GM21447 (cell line): ENCODE measurements around the gene NKG7.
A peak's percentile ranks its signal among the peaks of the same experiment; 100 is the strongest.

Experiments used
- ATAC-seq: cut with Tn5 transposase; IDR thresholded peaks from one replicate; pipeline ENCODE4 v1.9.1; 2021; ENCODE audit not compliant: unreplicated experiment

The NKG7 gene

GRCh38 chr19:51364200-51365106 is 8.0 kb downstream of the NKG7 start:
- no peak for ATAC-seq

DNA sequence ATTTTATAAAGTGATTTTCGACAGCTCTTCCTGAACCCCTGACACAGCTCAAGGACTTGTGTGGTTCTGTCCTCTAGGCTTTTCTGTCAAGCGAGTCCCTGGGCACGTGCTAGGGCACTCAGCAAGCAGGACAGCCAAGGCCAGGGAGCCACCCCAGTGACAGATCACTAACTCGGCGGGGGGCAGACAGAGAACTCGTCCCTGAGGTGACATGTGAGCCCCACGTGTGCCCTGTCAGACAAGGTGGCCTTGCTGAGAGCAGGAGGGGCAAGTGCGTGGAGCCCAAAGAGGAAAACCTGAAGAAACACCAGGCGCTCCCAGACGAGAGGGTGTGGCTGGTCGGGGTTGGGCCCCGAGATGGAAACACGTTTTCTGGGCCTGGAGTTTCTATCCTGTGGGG is 11.2 kb downstream of the NKG7 start:
- ATAC-seq, result no peak

GRCh38 chr19:51359294-51359693 is 13.2 kb downstream of the NKG7 start:
- ATAC-seq, result no peak

- no peak for ATAC-seq
Measured at GRCh38 chr19:51357952-51358351, 14.5 kb downstream of the NKG7 start.

GRCh38 chr19:51356159-51356801 is 16.2 kb downstream of the NKG7 start:
- ATAC-seq, result no peak

GRCh38 chr19:51354742-51355148 is 17.7 kb downstream of the NKG7 start:
- ATAC-seq, result no peak

DNA sequence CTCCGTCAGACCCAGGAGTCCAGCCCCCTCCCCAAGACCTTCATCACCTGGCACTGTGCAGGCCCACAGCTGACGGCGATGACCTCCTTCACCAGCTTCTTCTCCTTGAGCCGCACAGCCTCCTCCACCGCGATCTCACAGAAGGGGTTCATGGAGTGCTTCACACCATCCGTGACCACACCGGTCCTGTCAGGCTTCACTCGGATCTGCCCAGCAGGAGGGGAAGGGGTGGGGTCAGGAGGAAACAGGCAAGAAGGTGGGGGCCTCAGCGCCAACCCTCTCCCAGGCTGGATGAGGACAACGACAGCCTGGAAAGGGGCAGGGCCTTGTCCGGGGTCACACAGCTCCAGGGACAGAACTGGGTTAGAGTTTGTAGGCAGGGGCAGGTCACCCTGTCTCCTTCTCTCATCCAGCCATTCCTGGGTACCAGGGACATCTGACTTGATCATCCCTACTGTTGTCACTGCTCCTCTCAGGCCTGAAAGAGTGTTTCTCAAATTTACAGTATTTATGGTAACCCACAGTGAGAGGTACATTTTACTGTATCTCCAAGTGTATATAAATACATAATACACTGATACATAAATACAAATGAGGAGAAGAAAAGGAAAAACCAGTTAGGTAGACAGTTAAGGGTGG is 18.2 kb downstream of the NKG7 start:
- no peak for ATAC-seq

DNA sequence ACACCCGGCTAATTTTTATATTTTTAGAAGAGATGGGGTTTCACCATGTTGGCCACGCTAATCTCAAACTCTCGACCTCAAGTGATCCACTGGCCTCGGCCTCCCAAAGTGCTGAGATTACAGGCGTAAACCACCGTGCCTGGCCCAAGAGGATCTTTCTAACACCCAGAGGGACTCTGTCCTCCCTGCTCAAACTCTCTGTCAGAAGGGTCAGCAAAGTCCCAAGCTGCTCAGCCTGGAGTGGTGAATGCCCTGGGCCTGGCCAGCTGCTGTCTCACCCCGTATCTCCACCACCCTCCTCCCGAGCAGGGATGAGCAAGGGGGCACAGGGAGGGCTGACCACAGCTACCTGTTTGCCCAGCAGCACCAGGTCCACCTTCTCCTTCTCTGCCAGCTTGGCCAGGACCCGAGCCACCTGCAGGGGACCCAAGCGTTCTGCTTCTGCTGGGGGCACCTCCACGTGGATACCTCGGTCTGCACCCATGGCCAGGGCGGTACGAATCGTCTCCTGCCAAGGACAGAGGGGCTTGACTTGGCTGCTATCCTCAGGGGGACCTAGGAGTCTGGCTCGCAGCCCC is 19.6 kb downstream of the NKG7 start:
- no peak for ATAC-seq

DNA sequence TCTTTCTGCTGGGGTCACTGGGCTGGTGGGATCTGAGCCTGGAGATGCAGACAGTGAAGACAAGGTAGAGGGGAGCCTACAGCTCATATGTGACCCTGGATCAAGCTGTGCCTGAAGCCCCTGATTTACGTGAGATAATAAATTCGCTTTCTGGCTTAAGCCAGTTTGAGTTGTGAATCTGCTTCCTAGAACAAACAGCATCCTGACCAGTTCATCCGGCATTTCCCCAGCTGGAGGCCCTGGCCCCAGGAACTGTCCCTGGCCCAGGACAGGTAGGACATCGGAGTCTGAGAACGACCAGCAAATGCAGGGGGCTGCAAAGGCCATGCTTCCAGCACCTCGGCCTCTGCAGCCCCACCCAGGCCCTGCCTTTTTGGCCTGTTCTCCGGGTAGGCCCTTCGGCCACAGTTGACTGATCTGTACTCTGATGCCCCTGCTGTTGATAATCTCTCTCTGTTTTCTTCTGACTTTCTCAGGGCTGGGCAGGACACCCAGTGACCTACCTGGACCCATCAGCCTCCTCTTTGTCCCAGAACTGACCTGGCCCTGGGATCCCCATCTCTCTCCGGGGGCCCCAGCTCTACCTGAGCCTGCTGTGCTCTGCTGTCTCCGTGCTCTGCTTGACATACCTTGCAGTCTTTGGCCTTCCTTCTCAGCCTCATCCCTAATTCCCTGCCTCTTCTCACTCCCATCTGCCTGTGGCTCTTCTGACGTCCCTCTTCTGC is 21.0 kb downstream of the NKG7 start:
- ATAC-seq, result no peak

DNA sequence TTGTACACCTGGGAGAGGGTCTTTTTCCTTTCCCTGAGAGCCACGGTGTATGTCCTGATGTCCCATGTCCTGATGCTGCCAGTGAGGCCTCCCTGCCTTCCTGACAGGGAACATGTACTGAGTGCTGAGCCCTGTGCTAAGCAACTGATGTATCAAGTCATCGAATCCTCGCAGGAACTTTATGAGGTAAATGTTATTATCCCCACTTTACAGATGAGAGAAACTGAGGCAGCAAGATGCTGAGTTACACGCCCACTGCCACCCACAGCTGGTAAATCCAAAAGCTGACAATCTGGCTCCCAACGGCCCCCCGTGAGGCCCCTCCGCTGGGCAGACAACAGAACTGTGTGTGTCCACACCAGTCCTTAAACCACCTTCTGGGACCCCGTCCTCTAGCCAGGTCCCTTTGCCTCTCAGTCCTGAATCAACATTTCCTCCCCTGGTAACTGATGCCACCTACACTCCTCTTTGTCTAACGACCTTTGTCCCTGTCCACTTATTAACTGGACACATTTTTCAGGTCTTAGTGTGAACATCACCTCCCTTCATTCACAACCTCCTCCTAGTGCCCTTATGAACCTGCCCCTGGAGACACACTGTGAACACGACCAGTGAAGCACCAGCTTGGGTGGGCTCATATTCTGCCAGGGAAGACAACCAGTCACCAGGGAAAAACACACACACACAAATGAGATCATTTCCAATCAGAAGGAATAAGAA is 25.1 kb downstream of the NKG7 start:
- ATAC-seq, result no peak

GRCh38 chr19:51346742-51347141 is 25.7 kb downstream of the NKG7 start:
- no peak for ATAC-seq

DNA sequence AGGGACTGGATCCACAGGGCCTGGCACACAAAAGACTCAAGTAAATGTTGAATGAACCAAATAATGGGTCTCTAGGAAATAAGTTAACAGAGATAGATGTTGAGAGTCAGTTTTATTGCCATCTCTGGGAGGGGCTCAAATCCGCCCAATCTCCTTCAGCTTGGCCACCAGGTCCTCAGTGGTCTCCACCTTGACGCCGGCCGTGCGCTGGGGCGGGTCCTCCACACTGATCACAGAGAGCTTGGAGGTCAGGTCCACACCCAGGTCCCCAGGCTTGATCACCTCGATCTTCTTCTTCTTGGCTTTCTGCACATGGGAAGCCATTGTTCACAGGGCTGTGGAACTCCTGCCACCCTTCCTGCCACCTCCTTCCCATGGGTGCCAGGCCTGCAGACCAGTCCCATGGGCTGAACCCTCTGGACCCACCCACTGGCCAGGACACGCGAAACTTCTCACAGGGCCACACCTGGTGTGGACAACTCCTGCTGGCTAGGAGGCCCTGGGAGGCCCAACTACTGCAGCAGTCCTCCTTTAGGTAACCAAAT is 27.3 kb downstream of the NKG7 start:
- ATAC-seq, result no peak

DNA sequence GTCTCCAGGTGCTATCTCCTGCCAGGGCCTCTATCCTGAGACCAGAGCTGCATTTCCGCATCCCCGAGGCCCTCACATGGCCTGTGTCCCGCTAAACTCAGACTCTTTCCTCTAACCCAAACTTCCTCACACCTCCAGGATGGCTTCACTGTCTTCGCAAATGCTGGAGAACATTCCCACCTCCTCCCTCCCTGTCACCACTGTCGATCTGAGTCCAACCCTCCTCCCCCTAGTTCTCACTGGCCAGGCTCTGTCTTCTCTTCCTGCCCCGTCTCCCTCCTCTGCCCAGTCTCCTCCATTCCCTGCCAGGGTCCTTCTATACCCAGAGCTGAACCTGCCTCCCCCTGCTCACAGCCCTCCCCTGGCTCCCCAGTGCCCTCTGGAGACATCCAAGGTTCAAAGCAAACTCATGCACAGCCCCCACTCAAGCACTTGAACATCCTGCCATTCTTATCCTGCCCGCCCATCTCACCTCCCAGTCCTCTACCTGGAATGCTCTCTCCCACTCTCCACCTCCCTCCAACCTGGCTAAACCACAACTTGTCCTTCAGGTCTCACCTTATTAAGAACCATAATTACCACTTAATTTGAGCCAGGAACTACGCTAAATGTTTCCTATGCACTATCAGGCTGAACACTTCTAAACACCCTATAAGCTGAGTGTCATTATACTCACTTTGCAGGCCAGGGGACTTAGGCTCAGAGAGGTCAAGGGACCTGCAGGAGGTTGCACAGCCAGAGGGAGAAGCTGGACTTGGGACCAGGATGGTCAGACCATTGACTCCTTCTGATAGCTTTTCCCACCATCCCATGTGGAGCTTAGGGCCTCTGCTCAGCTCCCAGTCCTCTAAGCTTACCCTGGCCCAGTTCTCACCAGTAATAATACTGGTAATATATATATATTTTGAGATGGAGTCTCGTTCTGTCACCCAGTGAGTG is 29.6 kb downstream of the NKG7 start:
- ATAC-seq, result no peak

DNA sequence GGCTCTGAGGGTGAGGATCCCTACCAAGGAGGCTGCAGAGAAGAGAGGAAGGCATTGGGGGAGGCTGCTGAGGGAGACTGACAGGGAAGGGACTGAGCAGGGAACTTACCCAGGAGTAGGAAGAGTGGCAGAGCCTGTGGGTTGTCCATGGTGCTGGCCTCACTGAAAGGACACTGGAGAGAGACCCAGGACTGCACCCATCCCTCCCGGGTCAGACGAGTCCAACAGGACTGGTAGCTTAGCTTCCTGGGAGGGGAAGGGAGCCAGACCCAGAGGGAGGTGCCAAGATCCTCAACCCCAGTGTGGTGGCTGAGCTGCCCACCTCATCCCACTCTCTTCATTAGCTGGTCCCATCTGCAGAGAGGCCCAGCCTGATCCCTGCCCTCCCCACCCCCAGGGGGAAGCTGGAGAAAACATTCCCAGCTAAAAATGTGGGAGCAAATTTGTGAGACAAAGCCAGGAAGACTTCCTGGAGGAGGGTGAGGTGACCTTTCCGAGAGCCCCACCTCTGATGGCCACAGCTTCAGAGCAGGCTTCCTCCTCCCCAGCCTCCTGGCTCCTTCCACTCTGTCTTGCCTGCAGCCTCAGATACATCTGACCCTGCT is 30.4 kb downstream of the NKG7 start, which contains the start of gene VSIG10L:
Gene VSIG10L, minus strand, starts transcription at position 164 of the 605 bp plus-strand sequence. Its CDS starts 15 bp downstream, at position 149.
- ATAC-seq, result no peak

DNA sequence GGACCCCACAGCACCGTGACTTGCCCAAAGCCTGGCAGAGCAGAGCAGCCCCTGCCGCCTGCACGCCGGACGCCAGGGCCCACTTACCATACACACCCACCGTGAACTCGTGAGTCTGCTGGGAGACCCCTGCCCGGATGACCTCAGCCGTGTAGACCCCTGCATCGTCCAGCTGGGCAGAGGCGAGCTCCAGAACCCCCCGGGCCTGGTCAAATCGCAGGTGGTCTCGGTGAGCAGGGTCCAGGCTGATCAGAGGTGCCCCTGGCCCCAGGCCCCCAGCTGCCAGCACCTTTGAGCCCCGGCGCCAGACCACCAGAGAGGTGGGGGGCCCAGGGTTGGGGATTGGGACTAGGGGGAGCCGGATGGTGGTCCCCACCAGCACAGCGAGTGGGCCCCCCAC is 31.4 kb downstream of the NKG7 start:
- ATAC-seq, result no peak

DNA sequence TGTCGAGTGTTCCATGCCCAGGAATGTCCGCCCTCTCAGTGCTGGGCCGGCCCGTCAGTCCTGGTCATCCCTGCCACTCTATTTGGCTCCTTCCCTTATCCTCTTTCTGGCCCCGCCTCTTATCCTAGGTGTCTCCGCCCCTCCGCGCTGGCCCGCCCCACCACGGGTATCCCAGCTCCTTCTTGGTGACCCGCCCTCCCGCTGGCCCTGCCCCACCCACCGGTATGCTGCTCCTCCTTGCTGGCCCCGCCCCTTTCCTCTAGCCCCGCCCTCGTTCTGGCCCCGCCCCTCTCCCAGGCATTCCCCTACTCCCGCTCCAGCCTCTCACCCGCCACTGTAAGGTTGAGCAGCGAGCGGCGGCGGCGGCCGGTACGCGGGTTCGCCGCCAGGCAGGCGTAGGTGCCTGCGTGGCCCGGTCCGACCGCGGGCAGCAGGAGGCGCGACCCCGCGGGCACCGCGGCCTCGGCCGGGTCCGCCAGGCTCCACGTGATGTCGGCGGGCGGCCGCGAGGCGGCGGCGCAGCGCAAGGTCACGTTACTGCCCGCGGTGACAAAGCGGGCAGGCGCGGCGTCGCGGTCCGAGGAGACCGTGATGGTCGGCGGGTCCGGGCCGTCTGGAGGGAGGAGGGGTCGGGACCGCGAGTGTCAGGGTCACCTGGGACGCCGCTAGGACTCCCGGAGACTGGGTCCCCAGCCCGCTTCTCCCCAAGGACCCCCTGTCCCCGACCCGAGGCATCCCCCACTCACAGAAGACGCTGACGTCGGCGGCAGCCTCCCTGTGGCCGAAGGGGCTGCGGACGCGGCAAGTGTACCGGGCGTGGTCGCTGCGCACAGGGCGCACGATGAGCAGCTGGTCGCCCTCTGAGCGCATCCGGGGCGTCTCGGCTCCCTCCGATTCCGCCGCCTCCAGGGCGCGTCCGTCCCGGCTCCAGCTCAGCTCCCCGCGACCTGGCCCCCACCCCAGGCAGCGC is 32.5 kb downstream of the NKG7 start:
- peak; percentile 52 for ATAC-seq

DNA sequence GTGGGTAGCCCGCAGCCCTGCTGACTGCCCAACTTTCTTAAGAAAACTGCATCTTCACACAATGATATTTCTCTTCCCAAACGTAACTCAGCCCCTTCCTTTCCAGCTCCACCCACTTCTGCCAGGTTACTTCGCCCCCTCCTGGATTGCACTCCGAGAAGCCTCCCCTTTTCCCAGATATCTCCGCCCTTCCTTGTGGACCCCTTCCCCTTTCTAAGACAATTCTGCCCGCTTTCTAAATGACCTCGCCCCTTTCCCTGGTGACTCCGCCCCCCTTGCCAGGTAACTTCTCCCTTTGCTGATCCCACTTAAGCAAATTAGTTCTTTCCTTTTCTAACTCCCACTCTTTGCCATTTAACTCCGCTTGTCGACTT is 33.2 kb downstream of the NKG7 start:
- ATAC-seq, result peak; percentile 9
